H1 (cell line): Measurements from ENCODE around the gene PHOX2A.

ENCODE experiments used
- ASH2L ChIP-seq: fragments of 200-600, 300-600 bp; sonication (generic); IDR thresholded peaks from one replicate; pipeline ENCODE4 v1.7.1; 2017; ENCODE audit warnings: low read length
- CHD1 ChIP-seq: IDR thresholded peaks from 2 replicates; pipeline ENCODE4 v1.6.1; 2012; ENCODE audit warnings: low read depth, low read length, improper control_type of control experiment
- EGR1 ChIP-seq: IDR thresholded peaks from 2 replicates; pipeline ENCODE4 v1.6.1; 2011; ENCODE audit warnings: low read depth, low read length, borderline replicate concordance
- EP300 ChIP-seq, 2 experiments: IDR thresholded peaks; 1 replicate in 1 of 2; 2 replicates in 1 of 2; pipeline ENCODE4 v1.6.1; 2011 to 2012; ENCODE audit warnings: low read depth in 2 of 2, low read length in 2 of 2, mild to moderate bottlenecking in 2 of 2, borderline replicate concordance in 1 of 2, inconsistent platforms in 1 of 2, moderate library complexity in 1 of 2
- POLR2A ChIP-seq, 2 experiments: IDR thresholded peaks; 1 replicate in 1 of 2; 2 replicates in 1 of 2; pipeline ENCODE4 v1.6.1; 2011; ENCODE audit warnings: low read depth in 2 of 2, low read length in 2 of 2, mild to moderate bottlenecking in 2 of 2; ENCODE audit errors: control extremely low read depth in 1 of 2
- POLR2AphosphoS5 ChIP-seq: IDR thresholded peaks from 2 replicates; pipeline ENCODE4 v1.6.1; 2011; ENCODE audit warnings: low read depth, low read length
- SIX5 ChIP-seq: IDR thresholded peaks from 2 replicates; pipeline ENCODE4 v1.6.1; 2011; ENCODE audit warnings: mild to moderate bottlenecking, low read depth, low read length
- SUZ12 ChIP-seq: fragments of 200-600 bp; sonication (generic); IDR thresholded peaks from 2 replicates; pipeline ENCODE4 v1.6.1; 2012; ENCODE audit warnings: mild to moderate bottlenecking, inconsistent platforms, low read length, moderate library complexity, mixed read lengths
- TEAD4 ChIP-seq: IDR thresholded peaks from 2 replicates; pipeline ENCODE4 v1.6.1; 2012; ENCODE audit warnings: low read depth, low read length, inconsistent platforms, mixed read lengths
- TF ChIP-seq, protein P1 (sequence below), 3 experiments: IDR thresholded peaks; 1 replicate in 2 of 3; 2 replicates in 1 of 3; pipeline versions ENCODE4 v1.5.1 to v1.6.1; 2011; ENCODE audit warnings: low read length in 3 of 3, mild to moderate bottlenecking in 3 of 3, inconsistent platforms in 2 of 3, low read depth in 1 of 3, moderate library complexity in 1 of 3; ENCODE audit not compliant: insufficient read depth in 1 of 3; ENCODE audit errors: control extremely low read depth in 1 of 3
- TF ChIP-seq, protein P2 (sequence below): IDR thresholded peaks from 2 replicates; pipeline ENCODE4 v1.6.1; 2012; ENCODE audit warnings: inconsistent platforms
- TF ChIP-seq, protein P3 (sequence below): IDR thresholded peaks from 2 replicates; pipeline ENCODE4 v1.6.1; 2012; ENCODE audit warnings: low read length, inconsistent platforms
- TF ChIP-seq, protein P4 (sequence below): IDR thresholded peaks from 2 replicates; pipeline ENCODE4 v1.6.1; 2011; ENCODE audit warnings: low read length, improper control_type of control experiment
- TF ChIP-seq, protein P5 (sequence below): IDR thresholded peaks from 2 replicates; pipeline ENCODE4 v1.6.1; 2011; ENCODE audit warnings: low read depth, mild to moderate bottlenecking, low read length; ENCODE audit not compliant: insufficient read depth

DNA sequence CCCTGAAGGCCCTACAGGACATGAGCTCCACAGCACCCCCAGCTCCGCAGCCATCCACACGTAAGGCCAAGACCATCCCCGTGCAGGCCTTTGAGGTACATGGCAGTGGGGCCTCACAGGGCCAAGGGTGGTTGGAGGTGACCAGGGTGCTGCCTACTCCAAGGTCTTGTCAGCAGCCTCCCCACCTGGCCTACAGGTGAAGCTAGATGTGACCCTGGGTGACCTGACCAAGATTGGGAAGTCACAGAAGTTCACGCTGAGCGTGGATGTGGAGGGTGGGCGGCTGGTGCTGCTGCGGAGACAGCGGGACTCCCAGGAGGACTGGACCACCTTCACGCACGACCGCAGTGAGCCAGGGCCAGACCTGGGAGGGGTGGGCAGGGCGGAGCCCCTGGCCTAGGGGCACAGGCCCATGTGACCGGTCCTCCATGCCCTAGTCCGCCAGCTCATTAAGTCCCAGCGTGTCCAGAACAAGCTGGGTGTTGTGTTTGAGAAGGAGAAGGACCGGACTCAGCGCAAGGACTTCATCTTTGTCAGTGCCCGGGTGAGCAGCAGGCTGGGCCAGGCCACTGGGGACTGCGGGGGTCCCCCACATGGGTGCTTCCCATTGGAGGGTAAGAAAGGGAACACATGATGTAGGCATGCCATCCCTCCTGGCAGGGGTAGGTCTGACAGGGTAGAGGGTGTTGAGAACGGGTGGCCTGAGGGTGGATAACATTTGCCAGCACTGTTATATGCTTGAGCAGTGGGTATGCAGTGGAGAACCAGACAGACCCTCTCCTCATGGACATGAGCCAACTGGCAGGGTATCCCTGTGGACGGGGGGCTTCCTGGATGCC is 13.8 kb downstream of the PHOX2A start:
- TF ChIP-seq, protein P1, sequence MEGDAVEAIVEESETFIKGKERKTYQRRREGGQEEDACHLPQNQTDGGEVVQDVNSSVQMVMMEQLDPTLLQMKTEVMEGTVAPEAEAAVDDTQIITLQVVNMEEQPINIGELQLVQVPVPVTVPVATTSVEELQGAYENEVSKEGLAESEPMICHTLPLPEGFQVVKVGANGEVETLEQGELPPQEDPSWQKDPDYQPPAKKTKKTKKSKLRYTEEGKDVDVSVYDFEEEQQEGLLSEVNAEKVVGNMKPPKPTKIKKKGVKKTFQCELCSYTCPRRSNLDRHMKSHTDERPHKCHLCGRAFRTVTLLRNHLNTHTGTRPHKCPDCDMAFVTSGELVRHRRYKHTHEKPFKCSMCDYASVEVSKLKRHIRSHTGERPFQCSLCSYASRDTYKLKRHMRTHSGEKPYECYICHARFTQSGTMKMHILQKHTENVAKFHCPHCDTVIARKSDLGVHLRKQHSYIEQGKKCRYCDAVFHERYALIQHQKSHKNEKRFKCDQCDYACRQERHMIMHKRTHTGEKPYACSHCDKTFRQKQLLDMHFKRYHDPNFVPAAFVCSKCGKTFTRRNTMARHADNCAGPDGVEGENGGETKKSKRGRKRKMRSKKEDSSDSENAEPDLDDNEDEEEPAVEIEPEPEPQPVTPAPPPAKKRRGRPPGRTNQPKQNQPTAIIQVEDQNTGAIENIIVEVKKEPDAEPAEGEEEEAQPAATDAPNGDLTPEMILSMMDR (IDR thresholded peaks at IDR 0.05; ENCODE audit: control extremely low read depth in 1 of 3, insufficient read depth in 1 of 3, low read depth in 1 of 3, low read length in 3 of 3), result no peak
- TF ChIP-seq, protein P2, sequence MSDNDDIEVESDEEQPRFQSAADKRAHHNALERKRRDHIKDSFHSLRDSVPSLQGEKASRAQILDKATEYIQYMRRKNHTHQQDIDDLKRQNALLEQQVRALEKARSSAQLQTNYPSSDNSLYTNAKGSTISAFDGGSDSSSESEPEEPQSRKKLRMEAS, result no peak
- TF ChIP-seq, protein P3, sequence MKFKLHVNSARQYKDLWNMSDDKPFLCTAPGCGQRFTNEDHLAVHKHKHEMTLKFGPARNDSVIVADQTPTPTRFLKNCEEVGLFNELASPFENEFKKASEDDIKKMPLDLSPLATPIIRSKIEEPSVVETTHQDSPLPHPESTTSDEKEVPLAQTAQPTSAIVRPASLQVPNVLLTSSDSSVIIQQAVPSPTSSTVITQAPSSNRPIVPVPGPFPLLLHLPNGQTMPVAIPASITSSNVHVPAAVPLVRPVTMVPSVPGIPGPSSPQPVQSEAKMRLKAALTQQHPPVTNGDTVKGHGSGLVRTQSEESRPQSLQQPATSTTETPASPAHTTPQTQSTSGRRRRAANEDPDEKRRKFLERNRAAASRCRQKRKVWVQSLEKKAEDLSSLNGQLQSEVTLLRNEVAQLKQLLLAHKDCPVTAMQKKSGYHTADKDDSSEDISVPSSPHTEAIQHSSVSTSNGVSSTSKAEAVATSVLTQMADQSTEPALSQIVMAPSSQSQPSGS, result no peak
- TF ChIP-seq EP300 (IDR thresholded peaks at IDR 0.05; ENCODE audit: borderline replicate concordance in 1 of 2, low read depth in 2 of 2, low read length in 2 of 2) (no peak), POLR2AphosphoS5 (no peak), ASH2L (no peak), EGR1 (no peak), TEAD4 (no peak), SUZ12 (no peak), CHD1 (no peak), SIX5 (no peak), POLR2A (IDR thresholded peaks at IDR 0.05; ENCODE audit: control extremely low read depth in 1 of 2, low read depth in 2 of 2, low read length in 2 of 2) (no peak)
- TF ChIP-seq, protein P4, sequence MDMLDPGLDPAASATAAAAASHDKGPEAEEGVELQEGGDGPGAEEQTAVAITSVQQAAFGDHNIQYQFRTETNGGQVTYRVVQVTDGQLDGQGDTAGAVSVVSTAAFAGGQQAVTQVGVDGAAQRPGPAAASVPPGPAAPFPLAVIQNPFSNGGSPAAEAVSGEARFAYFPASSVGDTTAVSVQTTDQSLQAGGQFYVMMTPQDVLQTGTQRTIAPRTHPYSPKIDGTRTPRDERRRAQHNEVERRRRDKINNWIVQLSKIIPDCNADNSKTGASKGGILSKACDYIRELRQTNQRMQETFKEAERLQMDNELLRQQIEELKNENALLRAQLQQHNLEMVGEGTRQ, result no peak
- TF ChIP-seq, protein P5, sequence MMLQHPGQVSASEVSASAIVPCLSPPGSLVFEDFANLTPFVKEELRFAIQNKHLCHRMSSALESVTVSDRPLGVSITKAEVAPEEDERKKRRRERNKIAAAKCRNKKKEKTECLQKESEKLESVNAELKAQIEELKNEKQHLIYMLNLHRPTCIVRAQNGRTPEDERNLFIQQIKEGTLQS, result no peak
